GM12801 (cell line): ENCODE results near the gene COPE.

Experiments used
- TF ChIP-seq, protein P1 (sequence below): IDR thresholded peaks from one replicate; pipeline ENCODE4 v1.5.1; 2011; ENCODE audit warnings: control low read depth; ENCODE audit not compliant: insufficient read length; ENCODE audit errors: extremely low read depth

Gene COPE

DNA sequence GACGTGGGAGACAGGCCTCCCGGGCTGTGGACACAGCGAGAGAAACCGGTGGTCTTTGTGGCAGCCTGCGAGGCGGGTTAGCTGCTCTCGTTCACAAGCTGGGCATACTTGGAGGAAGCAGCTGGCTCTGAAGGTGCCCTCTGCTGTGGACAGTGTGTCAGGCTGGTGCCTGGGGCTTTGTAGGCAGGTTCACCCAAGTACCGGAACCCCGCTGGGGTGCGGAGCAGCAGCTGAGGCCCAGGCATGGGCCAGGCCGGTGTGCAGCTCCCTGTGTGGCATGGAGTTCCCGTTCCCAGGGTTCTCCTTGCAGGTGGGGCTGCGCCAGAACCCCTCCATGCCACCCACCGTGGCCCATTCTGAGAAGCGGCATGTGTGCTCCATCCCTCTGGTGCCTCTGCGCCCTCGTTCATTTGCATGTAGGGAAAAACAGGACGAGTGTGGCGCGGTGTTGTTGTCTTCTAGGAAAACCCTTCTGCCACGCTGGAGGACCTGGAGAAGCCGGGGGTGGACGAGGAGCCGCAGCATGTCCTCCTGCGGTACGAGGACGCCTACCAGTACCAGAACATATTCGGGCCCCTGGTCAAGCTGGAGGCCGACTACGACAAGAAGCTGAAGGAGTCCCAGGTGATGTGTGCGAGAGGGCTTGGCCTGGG is 67.4 kb downstream of the COPE start:
- TF ChIP-seq, protein P1, sequence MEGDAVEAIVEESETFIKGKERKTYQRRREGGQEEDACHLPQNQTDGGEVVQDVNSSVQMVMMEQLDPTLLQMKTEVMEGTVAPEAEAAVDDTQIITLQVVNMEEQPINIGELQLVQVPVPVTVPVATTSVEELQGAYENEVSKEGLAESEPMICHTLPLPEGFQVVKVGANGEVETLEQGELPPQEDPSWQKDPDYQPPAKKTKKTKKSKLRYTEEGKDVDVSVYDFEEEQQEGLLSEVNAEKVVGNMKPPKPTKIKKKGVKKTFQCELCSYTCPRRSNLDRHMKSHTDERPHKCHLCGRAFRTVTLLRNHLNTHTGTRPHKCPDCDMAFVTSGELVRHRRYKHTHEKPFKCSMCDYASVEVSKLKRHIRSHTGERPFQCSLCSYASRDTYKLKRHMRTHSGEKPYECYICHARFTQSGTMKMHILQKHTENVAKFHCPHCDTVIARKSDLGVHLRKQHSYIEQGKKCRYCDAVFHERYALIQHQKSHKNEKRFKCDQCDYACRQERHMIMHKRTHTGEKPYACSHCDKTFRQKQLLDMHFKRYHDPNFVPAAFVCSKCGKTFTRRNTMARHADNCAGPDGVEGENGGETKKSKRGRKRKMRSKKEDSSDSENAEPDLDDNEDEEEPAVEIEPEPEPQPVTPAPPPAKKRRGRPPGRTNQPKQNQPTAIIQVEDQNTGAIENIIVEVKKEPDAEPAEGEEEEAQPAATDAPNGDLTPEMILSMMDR: no peak

DNA sequence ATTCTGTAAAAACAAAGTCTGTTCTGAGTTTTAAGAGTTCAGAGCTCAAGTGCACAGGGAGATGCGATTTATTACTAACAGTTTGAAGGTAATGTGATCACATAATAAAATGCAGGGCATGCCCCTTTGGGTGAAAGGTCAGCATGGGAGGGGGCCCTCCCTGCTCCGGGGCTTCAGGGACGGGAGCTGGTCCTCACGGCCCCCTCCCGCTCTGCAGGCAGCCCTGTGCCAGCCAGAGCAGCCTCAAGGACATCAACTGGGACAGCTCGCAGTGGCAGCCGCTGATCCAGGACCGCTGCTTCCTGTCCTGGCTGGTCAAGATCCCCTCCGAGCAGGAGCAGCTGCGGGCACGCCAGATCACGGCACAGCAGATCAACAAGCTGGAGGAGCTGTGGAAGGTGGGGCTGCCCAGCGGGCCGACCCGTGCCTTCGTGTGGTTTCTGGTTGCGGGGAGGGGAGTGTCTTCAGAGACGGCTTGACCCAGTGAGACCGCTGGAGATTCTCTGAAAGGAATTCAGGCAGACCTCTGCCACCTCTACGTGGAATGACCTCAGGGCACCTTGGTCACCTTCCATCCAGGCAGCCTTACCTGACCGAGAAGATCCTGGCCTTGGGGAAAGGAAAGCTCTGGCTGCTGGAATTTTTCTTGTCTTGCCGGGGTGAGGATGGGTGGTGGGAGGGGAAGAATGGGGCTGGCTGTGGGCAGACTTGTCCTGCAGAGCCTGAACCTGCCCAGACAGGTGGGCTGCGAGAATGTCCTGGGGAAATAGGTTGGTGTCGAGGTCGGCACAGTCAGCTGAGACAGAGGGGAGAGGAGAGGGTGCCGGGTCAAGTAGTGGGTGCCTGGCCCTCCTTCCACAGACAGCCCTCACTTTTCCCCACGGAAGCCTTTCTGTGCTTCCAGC is 68.5 kb downstream of the COPE start:
- TF ChIP-seq, protein P1: no peak

DNA sequence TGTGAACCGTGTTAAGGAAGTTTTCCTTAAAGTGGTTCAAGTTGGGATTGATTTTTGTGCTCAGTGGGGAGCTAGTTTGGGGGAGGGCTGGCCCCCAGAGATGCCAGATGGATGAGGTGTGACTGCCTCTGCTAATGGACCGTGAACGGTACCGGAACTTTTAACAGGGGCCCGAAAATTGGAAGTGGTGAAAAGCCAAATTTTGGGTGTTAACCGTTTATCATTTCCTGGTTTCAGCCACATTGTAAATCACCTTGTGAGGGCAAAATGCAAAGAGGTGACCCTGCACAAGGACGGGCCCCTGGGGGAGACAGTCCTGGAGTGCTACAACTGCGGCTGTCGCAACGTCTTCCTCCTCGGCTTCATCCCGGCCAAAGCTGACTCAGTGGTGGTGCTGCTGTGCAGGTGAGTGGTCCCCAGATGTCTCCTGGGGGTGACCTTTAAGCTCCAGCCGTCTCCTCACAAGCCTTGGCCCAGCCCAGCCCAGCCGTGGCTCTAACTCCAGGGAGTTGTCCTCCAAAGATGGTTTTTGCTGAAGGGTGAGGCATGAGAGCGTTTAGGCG is 69.3 kb downstream of the COPE start:
- TF ChIP-seq, protein P1: no peak
